Hippocampal formation (tissue), 2 donors: Measurements from ENCODE around the gene TCEA2.

Experiments used
- DNase-seq, 2 donors: peaks; one replicate each; lab custom pipeline; 2025; lab: John Stamatoyannopoulos, UW

TCEA2 gene

GRCh38 chr20:64035933-64036345 is 27.1 kb upstream of the TCEA2 start, which contains the start of gene C20orf204:
C20orf204 (plus strand) TSS chr20:64036182; CDS start chr20:64036324, 142 bp downstream.
- DNase-seq: no peak

GRCh38 chr20:64036346-64037198 is 26.4 kb upstream of the TCEA2 start:
- DNase-seq: no peak

GRCh38 chr20:64037199-64037497 is 25.9 kb upstream of the TCEA2 start:
- DNase-seq: no peak

- DNase-seq: no peak
These were observed 25.3 kb upstream of the TCEA2 start for GRCh38 chr20:64037498-64038213.

GRCh38 chr20:64038224-64038564 is 24.8 kb upstream of the TCEA2 start:
- no peak for DNase-seq

- peak in 1 of 2 donors; percentile 17 for DNase-seq
These were observed 24.3 kb upstream of the TCEA2 start for GRCh38 chr20:64038565-64039292.

GRCh38 chr20:64039293-64040160 is 23.5 kb upstream of the TCEA2 start:
- DNase-seq: no peak

GRCh38 chr20:64040231-64041039 is 22.6 kb upstream of the TCEA2 start:
- DNase-seq: no peak

- DNase-seq: no peak
These were observed 21.8 kb upstream of the TCEA2 start for GRCh38 chr20:64041040-64041780.

GRCh38 chr20:64041781-64042053 is 21.3 kb upstream of the TCEA2 start:
- no peak for DNase-seq

- DNase-seq: no peak
These were observed 20.8 kb upstream of the TCEA2 start for GRCh38 chr20:64042054-64042781.

GRCh38 chr20:64043768-64044167 is 19.2 kb upstream of the TCEA2 start:
- DNase-seq: no peak

GRCh38 chr20:64044484-64045247 is 18.3 kb upstream of the TCEA2 start:
- no peak for DNase-seq

- no peak for DNase-seq
These were observed 17.5 kb upstream of the TCEA2 start for GRCh38 chr20:64045346-64046011.

- no peak for DNase-seq
These were observed 16.0 kb upstream of the TCEA2 start for GRCh38 chr20:64047046-64047389.

- DNase-seq: no peak
These were observed 15.0 kb upstream of the TCEA2 start for GRCh38 chr20:64047968-64048401.

GRCh38 chr20:64048402-64049044 is 14.5 kb upstream of the TCEA2 start:
- no peak for DNase-seq
